ENCODE results near the gene MAP3K7.
"Not testable (repeated sequence)": the region's sequence is repeated elsewhere in the genome, so short reads cannot be mapped to it uniquely, and the experiment has no call there.

MAP3K7 gene

DNA sequence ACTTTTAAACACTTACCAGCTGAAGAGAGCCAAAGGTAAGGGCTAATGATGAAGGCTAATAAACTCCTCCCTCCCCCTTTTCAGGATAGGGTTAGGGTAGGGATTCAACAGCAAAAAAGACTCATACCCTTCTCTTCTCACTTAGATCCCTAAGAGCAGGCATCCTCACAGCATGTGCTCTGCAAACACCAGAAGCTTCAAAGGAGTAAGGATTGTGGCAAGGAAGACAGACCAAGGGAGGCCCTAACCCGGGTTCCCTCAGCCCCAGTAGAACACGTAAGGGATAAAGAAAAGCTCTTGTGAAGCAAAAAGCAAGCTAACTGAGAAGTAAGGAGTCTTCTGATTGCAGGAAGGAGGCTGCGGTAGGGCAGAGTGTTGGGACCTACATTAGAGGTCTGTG lies 11.6 kb downstream of the MAP3K7 start:
- no peak for DNase-seq

DNA sequence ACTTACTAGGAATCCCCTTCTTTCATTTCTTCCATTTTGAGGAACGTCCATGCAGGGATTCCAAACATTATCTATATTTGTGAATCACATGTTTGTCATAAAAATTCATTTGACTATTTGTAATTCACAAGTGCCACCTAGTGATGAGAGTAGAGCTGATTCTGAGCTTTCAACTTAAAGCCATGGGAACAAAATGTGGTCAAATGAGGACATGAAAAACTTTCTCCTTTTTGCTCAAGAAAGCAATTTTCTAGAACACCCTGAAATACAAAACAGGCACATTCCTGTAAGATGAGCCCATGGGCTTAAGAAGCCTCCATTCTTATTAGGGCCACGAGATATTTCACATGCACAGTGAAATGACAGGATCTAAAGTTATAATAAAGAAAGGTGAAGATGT lies 12.3 kb downstream of the MAP3K7 start:
- no peak for DNase-seq

DNA sequence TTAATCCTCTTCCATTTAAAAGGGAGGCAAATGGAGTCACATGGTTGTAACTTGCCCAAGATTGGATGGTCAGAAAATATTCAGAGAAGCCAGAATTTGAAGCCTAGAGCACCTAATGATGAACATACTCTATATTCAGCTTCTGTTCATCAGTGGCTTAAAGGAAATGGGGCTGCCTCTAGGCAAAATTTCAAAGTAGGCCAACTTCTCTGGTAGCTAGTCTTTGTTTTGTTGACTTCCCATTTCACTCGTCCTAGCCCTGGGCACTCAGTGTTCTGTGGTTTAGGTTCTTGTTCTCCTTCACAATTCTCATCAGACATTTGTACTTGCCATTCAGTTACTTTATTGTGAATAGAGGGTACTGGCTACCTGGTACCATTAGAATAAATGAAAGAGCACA lies 13.2 kb downstream of the MAP3K7 start:
- no peak for DNase-seq

DNA sequence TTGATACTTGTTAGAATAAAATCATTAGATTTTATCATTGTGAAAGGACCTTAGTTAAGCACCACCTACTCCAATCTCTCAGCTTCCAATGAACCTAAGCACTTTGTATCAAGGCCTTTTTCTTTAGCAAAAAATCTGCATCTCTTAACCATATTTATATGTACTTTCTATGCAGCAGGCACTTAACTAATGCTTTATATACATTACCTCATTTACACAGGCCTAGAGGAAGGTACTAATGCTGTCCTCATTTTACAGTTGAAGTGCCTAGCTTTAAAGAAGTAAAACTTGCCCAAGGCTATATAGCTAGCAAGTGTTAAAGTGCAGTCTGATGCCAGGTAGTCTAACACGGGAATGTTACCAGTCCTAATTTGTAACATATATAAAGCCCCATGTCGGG lies 14.0 kb downstream of the MAP3K7 start:
- DNase-seq = no peak

DNA sequence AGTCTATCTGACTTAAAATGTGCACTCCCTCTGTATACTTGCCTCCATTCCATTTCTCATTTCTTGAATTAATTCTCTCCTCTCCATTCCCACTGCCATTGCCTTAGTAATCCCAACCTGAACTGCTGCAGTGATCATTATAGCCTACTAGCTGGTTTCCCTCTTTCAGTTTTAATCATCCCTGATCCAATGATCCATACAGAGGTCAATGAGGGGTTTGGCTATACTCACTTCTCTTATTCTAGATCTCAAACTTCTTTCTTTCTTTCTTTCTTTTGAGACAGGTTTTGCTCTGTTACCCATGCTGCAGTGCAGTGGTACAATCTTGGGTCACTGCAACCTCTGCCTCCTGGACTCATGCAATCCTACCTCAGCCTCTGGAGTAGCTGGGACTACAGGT lies 17.6 kb downstream of the MAP3K7 start:
- no peak for DNase-seq

DNA sequence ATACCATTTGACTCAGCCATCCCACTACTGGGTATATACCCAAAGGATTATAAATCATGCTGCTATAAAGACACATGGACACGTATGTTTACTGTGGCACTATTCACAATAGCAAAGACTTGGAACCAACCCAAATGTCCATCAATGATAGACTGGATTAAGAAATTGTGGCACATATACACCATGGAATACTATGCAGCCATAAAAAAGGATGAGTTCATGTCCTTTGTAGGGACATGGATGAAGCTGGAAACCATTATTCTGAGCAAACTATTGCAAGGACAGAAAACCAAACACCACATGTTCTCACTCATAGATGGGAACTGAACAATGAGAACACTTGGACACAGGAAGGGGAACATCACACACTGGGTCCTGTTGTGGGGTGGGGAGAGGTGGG lies 19.2 kb downstream of the MAP3K7 start:
- not testable (repeated sequence) for DNase-seq

DNA sequence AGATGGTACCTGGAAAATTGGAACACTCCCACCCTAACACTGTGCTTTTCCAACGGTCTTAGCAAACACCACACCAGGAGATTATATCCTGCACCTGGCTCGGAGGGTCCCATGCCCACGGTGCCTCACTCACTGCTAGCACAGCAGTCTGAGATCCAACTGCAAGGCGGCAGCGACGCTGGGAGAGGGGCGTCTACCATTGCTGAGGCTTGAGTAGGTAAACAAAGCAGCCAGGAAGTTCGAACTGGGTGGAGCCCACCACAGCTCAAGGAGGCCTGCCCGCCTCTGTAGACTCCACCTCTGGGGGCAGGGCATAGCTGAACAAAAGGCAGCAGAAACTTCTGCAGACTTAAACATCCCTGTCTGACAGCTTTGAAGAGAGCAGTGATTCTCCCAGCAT lies 24.5 kb downstream of the MAP3K7 start:
- DNase-seq = not testable (repeated sequence)

DNA sequence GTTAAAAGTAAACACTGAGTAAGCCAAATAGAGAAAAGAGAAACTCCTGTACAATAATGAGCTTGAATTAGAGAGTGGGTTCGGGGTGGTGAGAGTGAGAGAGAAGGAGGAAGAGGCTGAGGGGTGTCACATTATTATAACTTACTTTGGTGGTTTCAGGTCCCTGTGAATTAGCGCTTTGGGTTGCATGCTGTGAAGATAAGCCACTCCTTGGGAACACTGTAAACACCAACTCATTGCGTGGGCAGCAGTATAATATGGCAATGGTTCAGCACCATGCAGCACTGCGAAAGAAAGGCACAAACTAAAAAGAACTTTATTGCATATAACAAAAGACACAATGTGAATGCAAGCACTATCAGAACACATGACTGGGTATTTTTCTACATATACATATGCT lies 26.9 kb downstream of the MAP3K7 start:
- no peak for DNase-seq

DNA sequence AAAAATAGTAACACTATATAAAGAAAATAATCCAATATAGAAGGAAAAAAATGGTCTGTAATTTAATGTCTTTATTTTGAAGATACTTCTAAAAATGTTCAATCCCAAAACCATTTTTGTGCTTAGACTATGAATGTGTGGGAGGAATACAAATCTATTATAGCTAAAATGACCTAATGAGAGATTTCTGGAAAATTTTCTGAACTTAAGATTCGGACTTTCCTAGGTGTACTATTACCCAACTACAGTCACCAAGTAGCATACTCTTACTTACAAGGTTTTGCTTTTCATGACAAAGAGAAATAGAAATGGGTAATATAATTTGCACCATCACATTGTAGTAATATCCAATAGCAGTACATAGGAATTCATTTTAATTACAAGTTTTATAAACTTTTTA lies 29.9 kb downstream of the MAP3K7 start:
- no peak for DNase-seq

DNA sequence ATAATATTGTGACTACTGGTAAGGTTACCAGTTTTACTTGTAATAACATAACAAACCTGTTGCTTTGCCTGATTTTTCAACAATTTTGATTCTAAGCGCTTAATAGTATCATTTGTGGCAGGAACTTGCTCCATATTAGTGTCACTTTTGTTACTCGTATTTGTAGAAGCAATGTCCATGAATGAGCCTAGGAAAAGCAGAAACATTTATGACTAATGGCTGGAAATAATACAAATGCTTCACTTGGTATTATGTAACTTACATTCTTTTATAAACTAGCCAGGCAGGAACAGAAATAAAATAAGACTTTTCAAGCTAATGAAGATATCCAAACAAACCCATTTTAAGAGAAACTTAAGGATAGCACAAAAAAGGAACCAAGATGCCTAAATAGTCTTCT lies 38.9 kb downstream of the MAP3K7 start:
- no peak for DNase-seq

DNA sequence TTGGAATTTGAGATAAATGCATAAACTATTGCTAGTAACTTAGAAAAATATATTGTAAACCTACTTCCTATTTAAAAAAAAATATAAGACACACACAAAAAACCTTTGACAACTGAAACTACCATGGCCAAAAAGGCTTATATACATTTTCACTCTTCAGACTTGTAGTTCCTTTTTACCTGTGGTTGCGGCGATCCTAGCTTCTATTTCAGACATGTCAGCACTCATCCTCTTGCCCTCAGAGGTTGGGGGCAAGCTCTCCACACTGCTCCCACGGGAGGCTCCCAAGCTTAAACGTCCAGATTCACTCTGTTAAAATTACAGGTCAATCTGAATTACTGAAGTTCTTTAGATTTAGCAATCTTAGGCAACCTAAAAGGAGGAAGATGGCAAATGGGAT lies 39.8 kb downstream of the MAP3K7 start:
- DNase-seq = no peak

DNA sequence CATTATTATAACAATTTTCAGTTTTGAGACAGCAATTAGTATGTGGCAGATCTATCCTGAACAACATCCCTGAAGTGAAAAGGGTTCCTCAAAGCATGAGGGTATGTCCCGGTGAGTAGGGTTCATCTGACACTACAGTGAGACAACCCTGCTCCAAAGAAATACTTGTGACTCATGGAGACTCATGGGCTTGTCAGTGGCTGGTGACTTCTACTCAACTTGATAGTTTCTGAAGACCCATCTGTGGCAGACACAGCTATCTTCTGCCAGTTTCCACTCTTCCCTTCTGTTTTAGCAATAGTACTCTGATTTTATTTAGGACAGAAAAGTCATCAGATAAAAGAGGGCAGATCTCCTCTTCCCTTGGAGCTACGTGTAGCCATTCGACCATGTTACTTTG lies 41.4 kb downstream of the MAP3K7 start:
- no peak for DNase-seq

DNA sequence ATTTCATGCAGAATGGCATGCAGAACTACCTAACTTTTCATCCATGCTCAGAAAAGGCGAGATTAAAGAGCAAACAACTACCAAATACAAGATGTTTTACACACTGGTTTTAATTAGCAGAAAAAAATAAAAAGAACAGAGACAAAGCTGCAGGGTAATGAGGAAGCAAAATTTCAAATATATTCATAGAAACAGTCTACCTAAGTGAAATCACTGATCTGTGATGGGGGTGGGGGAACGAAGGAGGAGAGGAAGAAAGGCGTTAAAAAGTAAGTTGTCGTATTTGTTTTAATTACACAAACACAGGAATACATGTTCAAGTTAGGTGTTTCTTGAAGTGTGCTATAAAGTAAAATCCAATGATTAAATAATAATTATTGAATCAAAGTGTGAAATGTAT lies 42.1 kb downstream of the MAP3K7 start:
- DNase-seq = no peak

DNA sequence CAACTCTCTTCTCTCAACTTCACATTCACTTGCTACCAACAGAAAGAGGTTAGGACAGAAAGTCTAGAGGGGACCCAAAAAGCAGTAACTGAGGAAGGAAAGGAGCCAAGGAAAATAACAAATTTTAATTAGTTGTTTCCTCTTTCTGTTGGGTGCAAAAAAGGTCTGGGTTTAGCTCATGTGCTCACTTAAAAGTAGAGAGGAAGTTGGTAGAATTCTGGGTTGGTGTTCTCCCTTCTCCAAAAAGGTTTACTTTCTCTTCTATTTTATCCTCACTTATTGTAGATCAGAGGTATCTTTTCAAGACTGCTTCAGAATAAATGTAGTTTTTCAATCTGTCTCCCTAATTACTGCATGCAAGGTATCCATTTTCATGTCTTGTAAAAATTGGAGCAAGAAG lies 42.8 kb downstream of the MAP3K7 start:
- DNase-seq = no peak

DNA sequence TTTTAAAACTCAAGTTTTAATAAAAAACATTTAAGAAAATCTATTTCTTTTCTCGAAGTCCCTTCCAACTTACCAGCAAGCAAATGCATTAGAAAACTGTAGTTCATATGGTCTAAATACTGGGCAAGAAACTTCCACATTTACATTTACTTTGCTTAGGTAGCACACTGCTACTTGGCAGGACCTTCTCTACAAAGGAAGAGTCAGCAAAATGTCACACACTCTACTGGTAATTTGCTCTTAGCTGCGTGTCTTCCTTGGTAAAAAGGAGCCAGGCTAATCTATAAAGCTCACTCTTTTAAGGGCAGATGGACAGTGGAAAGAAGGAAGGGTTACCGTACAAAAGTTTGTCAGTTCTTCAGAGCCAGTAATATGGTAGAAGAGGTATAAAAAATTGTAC lies 45.7 kb downstream of the MAP3K7 start:
- DNase-seq = no peak

DNA sequence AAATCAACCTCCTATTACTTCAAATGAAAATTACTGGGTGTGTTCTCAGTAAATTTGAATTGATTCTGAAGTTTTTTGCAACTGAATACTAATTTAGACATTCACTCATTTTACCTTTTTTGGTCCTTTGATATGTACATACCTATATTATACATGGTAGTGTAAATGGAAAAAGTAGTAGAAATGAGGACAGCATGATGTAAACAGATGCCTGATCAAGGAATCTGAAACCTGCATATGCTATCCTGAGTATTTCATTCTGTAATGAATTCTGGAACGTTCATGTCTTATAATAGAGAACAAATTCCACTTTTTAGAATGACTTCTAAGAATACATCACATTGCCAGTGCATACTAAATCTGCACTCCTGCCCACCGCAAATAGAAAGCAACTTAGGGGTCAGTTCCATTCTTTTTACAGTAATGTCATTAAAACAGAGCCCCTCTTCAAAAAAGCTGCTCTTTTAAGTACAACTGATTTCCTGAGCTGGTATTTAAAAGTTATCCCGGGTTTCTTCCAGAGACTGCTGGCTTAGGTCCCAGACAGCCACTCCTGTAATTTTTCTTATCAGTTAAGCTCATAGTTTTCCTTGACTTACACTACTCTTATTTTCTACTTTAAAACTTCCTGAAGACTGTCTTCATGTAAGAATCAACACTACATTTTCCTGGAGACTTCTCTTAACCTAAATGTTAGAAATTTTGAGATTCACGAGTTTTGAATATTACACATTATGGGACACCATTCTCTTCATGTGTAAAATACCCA lies 48.4 kb downstream of the MAP3K7 start:
- DNase-seq = no peak

DNA sequence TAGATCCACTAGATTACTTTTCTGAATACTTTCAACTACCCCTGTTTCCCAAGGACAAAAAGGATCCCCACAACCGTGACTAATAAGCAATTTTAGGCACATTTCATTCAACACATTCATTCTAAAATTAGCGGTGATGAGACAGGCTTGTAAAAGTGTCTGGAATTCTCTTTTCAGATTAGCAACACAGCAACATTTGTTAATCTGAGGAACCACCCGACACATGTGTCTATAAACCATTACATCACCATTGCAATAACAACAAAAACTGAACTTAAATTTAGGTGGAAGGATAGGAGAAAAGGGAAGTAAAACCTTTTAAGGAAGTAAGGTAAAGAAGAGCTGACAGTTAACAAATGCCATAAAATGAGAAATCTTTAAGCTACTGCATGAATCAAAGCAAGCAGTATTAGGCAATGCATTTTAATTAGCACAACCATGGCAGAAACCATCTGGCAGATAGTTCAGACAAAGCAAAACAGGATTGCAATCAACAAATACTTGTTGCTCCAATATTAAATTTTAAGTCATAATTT lies 49.1 kb downstream of the MAP3K7 start:
- no peak for DNase-seq

DNA sequence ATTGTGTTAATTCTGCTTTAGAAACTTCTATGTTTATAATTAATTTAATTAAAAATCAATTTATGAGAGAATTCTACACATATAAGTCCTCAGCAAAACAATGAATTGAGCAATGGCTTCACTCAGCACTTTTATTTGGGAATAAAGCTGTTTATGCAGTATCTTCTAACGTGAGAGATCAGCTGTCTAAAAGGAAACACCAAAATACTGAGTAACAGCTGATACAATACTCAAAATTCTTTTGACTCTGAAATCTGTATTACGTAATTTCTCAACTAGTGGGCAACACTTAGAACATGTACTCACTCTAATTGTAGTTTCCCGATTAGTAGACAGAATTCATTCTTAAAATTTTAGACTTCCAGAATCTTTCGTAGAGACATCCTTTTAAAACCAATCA lies 49.8 kb downstream of the MAP3K7 start:
- no peak for DNase-seq

DNA sequence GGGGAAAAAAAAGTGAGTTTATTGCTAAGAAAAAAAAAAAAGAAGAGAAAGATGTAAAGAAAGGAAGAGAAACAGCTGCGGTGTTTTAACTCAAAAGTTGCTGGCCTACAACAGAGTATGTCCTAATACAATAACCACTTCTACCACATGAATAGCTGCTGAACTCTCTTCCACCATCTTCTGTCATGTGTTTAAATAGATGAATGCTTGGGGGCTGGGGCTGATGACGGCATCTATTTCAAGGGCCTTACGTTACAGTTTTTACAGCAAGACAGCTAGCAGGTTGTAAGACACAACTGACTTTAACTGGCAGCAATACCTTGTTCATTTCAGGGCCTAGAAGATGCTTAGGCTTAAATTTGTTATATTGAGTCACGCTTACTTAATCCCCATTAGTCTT lies 50.4 kb downstream of the MAP3K7 start:
- no peak for DNase-seq

DNA sequence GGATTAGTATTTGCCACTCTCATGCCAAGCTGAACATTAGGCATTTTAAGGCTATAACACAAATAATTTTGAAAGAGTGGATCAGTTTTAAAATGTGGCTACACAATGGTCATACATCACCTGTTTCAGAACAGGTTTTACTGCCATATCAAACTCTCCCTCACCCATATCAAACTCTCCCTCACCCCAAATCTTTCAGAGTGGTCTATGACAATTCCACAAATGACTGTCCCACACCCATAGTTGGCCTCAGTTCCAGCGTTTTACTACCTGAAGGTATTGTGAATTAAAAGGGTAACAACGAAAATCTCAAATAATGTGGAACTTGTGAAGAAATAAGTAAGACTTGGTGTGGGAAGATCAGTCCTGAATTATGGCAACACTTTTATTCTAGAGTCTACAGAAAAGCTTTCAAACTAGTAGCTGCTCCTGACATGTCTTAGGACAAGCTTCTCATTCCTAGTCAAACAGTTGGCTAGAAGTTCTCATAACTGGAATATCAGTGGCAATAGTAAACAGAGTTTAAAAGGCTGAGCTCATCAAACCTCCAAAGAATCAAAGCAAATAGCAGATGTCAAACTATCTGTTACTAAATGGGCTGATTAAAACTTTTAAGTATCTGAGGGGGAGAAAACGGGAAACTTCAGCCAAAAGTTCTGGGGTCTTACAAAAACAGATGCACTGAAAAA lies 52.4 kb downstream of the MAP3K7 start:
- DNase-seq = no peak

DNA sequence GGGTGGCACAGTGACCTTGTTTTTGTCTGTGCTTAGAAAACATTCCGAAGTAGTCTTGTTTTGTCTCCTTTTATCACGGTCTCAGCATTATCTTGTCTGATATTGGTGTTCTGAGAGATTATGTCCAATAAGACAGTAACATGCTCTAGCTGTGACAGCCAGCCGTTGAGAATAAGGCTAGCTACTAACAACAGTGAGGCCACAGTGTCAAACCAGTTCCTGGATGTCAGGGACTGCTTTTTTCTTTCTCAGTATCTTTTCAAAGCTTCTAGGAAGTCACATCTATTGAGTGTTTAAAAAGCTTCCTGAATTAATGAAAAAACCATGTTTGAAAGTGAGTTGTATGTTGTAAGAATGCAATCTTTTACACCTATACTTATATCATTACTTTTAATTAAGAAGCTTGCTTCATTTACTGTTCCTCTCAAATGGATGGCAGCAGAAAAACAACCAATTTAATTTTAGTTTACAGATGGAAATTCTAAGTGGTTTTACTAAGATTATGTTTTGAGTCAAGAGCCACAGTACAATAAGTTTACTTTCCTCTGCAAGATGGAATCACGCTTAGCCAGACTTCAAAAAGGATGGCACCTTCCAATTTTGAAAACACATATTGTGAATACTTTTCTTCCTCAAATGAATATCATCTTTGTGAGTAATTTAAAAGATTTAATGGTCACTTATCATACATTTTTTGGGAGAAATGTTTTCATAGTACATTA lies 53.1 kb downstream of the MAP3K7 start:
- no peak for DNase-seq

DNA sequence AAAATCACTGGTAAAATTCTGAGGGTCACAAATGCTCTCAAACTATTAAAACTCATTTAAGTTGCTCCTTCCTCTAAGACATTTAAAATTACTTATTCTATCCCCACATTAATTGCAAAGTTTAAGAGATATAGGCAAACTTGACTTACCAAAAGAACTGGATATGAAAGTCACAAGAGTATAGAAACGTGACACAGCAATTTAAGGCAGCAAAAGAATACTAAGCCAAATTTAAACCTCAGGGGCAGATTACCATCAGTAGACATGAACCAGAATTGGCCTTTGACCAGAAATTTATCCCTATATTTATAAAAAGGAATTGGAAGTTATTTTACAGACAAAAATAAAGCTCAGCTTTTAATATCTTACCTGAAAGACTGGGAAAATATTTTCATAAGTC lies 56.0 kb downstream of the MAP3K7 start:
- DNase-seq = no peak

DNA sequence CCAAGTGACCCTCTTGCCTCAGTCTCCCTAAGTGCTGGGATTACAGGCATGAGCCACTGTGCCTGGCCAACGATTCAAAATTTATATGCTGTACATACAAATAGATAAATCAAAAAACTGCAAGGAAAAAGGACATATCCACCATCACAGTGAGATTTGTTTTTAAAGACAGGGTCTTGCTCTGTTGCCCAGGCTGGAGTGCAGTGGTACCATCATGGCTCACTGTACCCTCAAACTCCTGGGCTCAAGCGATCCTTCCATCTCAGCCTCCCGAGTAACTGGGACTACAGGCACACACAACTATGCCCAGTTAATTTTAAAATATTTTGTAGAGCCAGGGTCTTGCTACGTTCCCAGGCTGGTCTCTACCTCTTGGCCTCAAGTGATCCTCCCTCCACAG lies 61.5 kb downstream of the MAP3K7 start:
- no peak for DNase-seq

DNA sequence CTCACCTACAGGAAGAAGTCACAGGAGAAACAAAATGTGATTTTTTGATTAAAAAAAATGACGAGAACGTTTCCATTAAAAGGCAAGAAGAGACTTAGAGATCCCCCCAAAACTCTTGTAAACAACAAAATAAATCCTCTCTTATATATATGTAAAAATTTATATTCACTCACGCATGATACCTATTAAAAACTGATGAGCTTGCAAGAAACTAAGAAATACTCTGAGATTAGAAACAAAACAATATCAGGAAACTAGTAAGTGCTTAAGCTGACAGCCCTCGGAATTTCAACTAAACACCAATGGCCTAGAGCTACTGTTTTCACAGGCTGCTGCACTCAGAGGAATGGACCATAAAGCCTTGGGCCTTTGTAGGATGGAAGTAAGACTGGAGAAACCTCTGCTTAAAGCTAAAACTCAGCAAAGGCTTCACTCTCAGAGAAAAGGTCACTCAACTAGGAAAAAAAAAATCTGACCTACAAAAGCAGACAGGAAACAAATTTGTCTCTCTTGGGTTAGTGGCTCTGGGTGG lies 63.0 kb downstream of the MAP3K7 start:
- DNase-seq = no peak
